HUES6 (cell line): Measurements from ENCODE around the gene MGME1.

Source experiments
- H3K27ac ChIP-seq: 2 replicates; pipeline ENCODE4 v1.7.0; 2013; ENCODE audit warnings: low read depth, mild to moderate bottlenecking, low read length, inconsistent platforms
- H3K27me3 ChIP-seq: 2 replicates; pipeline ENCODE4 v1.6.1; 2013; ENCODE audit warnings: low read length; ENCODE audit not compliant: control insufficient read depth, insufficient read depth
- H3K36me3 ChIP-seq: 2 replicates; pipeline ENCODE4 v1.6.1; 2013; ENCODE audit warnings: low read length; ENCODE audit not compliant: control insufficient read depth, insufficient read depth
- H3K4me1 ChIP-seq: 2 replicates; pipeline ENCODE4 v1.6.1; 2013; ENCODE audit warnings: low read length; ENCODE audit not compliant: control insufficient read depth, insufficient read depth
- H3K4me3 ChIP-seq: 2 replicates; pipeline ENCODE4 v1.5.1; 2013; ENCODE audit warnings: low read depth, low read length
- H3K9ac ChIP-seq: one replicate; pipeline ENCODE4 v1.6.1; 2013; ENCODE audit warnings: mild to moderate bottlenecking, low read length
- H3K9me3 ChIP-seq: 2 replicates; pipeline ENCODE4 v1.6.1; 2013; ENCODE audit warnings: low read depth, low read length; ENCODE audit not compliant: control insufficient read depth, insufficient read depth

The MGME1 gene

GRCh38 chr20:18031888-18032509 lies 63.2 kb downstream of the MGME1 start:
- H3K27me3 ChIP-seq, result no peaks in the 10 kb centered on the region
- H3K36me3 ChIP-seq, result no peaks in the 10 kb centered on the region
- H3K9me3 ChIP-seq, result no peaks in the 10 kb centered on the region
- no peak overlapping the region for H3K9ac ChIP-seq
- no peak overlapping the region for H3K27ac ChIP-seq
- no peak overlapping the region for H3K4me3 ChIP-seq
- H3K4me1 ChIP-seq, result peaks cover 7% of the 10 kb centered on the region; the same call in 1 of the 2 replicates

- Histone ChIP-seq H3K36me3 (no peaks in the 10 kb centered on the region), H3K4me3 (no peak overlapping the region), H3K27ac (no peak overlapping the region), H3K27me3 (no peaks in the 10 kb centered on the region), H3K9me3 (no peaks in the 10 kb centered on the region), H3K9ac (no peak overlapping the region), H3K4me1 (peaks cover 7% of the 10 kb centered on the region; the same call in 1 of the 2 replicates)
Measured at GRCh38 chr20:18032977-18033892, 64.4 kb downstream of the MGME1 start.

GRCh38 chr20:18034039-18034438 lies 65.2 kb downstream of the MGME1 start:
- Histone ChIP-seq H3K9ac (no peak overlapping the region), H3K27me3 (no peaks in the 10 kb centered on the region), H3K4me1 (peaks cover 7% of the 10 kb centered on the region; the same call in 1 of the 2 replicates), H3K9me3 (no peaks in the 10 kb centered on the region), H3K4me3 (no peak overlapping the region), H3K36me3 (no peaks in the 10 kb centered on the region; the same call in 1 of the 2 replicates), H3K27ac (no peak overlapping the region)

DNA sequence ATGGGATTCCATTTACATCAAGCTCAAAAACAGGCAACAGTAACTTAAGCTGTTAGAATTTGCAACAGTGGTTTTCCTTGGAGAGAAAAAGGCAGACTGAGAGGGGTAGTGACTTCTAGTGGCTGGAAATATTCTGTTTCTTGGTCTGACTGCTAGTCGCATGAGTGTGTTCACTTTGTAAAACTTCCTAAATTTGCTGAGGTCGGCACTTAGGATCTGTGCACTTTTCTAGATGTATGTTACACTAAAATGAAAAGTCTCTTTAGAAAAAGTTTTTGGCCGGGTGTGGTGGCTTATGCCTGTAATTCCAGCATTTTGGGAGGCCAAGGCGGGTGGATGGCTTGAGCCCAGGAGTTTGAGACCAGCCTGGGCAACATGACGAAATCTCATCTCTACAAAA lies 70.2 kb downstream of the MGME1 start:
- H3K4me1 ChIP-seq, result no peaks in the 10 kb centered on the region
- peaks cover 4% of the 10 kb centered on the region; the same call in 1 of the 2 replicates for H3K36me3 ChIP-seq
- H3K27me3 ChIP-seq, result no peaks in the 10 kb centered on the region
- H3K27ac ChIP-seq, result no peak overlapping the region
- no peak overlapping the region for H3K9ac ChIP-seq
- no peaks in the 10 kb centered on the region for H3K9me3 ChIP-seq
- H3K4me3 ChIP-seq, result no peak overlapping the region
